ENCODE measurements around the gene KCNE2. TPM values are rescaled to one million over a fixed set of nuclear protein-coding genes. Genes with fewer than 3 reads are reported as not detected.

Gene KCNE2
- total RNA-seq, 2 donors from 2014 or later = not detected

DNA sequence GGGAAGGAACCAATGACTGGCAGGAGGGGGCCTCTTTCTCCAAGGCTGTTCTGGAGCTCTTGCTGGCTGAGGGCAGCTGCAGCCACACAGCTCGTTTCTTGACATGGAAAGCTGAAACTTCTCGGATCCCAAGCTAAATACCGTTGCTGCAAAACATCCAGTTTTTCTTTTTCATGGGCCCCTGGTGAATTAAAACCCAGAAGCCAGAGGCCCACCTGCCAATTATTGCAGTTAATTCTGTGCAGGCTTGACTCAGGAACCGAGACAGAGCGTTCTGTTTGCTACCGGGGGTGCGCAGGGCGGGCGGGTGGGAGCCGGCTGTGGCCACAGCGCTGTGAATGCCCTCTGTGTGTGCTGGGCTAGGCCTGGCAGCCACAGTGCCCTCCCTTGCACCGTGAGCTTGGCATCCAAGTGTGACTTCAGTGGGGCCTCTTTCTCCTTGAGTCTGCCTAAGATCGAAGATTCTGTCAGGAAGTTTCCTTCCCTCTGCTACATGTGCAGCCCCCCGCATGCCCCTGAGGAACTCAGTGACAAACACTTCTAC, 19.9 kb upstream of the KCNE2 start:
- Histone ChIP-seq H3K9me3 (no peaks in the 10 kb centered on the region), H3K27me3 (no peaks in the 10 kb centered on the region), H3K36me3 (replicated peaks in 1 of 2; ENCODE audit: insufficient read depth in 1 of 2, low read depth in 2 of 2) (no peaks in the 10 kb centered on the region), H3K4me3 (no peak overlapping the region), H3K4me1 (no peaks in the 10 kb centered on the region), H3K27ac (no peak overlapping the region)
- TF ChIP-seq POLR2A (IDR thresholded peaks at IDR 0.05) = no peak
- TF ChIP-seq, protein P1, sequence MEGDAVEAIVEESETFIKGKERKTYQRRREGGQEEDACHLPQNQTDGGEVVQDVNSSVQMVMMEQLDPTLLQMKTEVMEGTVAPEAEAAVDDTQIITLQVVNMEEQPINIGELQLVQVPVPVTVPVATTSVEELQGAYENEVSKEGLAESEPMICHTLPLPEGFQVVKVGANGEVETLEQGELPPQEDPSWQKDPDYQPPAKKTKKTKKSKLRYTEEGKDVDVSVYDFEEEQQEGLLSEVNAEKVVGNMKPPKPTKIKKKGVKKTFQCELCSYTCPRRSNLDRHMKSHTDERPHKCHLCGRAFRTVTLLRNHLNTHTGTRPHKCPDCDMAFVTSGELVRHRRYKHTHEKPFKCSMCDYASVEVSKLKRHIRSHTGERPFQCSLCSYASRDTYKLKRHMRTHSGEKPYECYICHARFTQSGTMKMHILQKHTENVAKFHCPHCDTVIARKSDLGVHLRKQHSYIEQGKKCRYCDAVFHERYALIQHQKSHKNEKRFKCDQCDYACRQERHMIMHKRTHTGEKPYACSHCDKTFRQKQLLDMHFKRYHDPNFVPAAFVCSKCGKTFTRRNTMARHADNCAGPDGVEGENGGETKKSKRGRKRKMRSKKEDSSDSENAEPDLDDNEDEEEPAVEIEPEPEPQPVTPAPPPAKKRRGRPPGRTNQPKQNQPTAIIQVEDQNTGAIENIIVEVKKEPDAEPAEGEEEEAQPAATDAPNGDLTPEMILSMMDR (IDR thresholded peaks at IDR 0.05) = no peak
- ATAC-seq (no peak), DNase-seq (no peak)
- WGBS, 2 donors = 75 to 77% methylated on average over 11 to 14 of the region's 14 CpGs
- intact Hi-C loops (cut with DNase I) = no loop called here

DNA sequence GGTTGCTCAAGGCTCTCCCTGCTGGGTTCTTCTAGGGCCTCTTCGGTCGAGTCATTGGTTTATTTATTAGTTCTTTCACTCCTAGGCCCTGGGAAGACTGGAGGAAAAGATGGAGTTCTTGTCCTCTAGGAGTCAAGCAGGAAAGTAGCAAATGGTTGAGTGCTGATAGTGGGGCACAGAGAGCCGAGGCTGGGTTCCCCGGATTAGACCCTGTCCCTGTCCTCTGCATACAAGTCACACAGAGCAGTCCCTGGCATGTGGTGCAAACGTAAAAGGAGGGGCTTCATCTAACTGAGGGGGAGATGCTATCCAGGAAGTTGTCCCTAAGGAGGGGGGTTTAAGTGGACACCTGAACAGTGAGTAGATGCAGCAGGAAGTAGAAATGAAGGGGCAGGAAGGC, 19.2 kb upstream of the KCNE2 start:
- no peak overlapping the region for H3K27ac ChIP-seq
- no peak for TF ChIP-seq POLR2A (IDR thresholded peaks at IDR 0.05)
- TF ChIP-seq, protein P1 (IDR thresholded peaks at IDR 0.05) = no peak
- H3K9me3 ChIP-seq = no peaks in the 10 kb centered on the region
- ATAC-seq (no peak), DNase-seq (no peak)
- WGBS, 2 donors = 57 to 58% methylated on average over 5 of the region's 5 CpGs
- no peaks in the 10 kb centered on the region for H3K36me3 ChIP-seq (replicated peaks in 1 of 2; ENCODE audit: insufficient read depth in 1 of 2, low read depth in 2 of 2)
- H3K27me3 ChIP-seq = no peaks in the 10 kb centered on the region
- no peak overlapping the region for H3K4me3 ChIP-seq
- H3K4me1 ChIP-seq = no peaks in the 10 kb centered on the region
- intact Hi-C loops (cut with DNase I) = no loop called here

DNA sequence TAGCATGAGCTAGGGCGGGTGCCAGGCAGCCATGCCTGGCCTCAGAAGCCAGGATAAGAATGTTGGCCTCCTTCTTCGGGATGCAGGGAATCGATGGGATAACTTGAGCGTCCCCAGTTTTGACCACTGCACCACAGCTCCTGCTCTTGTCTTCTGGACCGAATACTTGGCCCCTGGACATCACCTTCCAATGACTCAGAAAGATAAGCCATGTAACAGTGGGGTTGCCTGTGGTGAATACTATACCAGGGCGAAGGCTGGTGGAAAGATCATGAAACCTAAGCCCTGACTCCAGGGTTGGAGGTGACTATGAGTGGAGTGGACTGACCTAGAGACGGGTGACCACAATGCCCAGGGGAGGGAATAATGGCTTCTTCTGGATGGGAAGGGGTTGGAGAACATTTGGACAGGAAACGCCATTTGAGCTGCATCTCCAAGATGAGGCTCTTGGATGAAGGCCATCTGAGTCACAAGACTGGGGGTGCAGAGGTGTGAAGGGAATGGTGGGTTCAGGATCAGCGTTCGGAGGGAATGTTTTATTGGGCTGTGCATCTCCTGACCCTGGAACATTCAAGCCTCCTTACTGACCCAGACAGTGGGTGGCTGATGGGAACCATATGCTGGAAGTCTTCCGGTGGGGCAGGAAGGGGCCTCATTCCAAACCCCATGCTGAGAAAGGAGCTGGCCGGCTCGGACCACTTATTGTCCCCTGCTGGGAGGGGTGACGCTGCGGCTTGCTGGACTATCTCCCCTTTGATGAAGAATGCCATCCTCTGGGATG, 18.5 kb upstream of the KCNE2 start:
- TF ChIP-seq, protein P1 (IDR thresholded peaks at IDR 0.05) = no peak
- Histone ChIP-seq H3K4me1 (no peaks in the 10 kb centered on the region), H3K27ac (no peak overlapping the region), H3K4me3 (no peak overlapping the region), H3K36me3 (replicated peaks in 1 of 2; ENCODE audit: insufficient read depth in 1 of 2, low read depth in 2 of 2) (no peaks in the 10 kb centered on the region), H3K27me3 (no peaks in the 10 kb centered on the region), H3K9me3 (no peaks in the 10 kb centered on the region)
- WGBS, 2 donors = 54 to 62% methylated on average over 12 to 15 of the region's 15 CpGs
- intact Hi-C loops (cut with DNase I) = loop anchor here (5.0 kb wide), 1 partner anchor 423 kb away; no protein-coding TSS in a partner anchor
- no peak for ATAC-seq
- DNase-seq = peak in 1 of 4 donors; percentile 7

DNA sequence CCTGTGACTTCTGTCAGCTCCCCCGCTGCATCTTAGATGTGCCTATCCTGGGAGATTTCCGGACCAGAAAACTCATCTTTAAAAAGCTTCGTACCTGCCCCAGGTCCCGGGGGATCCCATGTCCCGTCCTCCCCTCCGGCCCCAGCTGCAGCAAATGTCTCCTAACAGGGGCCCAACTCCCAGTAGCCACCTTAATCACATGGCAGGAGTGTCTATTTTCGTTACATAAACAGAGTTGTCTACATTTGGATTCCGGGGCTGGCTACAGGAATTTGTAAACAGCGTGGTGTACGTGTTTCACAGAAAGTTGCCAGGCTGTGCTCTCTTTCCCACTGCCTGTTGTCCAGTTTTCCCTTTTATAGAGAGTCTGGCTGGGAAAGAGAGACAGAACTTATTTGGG, 17.9 kb upstream of the KCNE2 start:
- 44 to 62% methylated on average over 8 to 10 of the region's 10 CpGs for WGBS, 2 donors
- Histone ChIP-seq H3K9me3 (no peaks in the 10 kb centered on the region), H3K27me3 (no peaks in the 10 kb centered on the region), H3K4me3 (no peak overlapping the region), H3K4me1 (no peaks in the 10 kb centered on the region), H3K36me3 (replicated peaks in 1 of 2; ENCODE audit: insufficient read depth in 1 of 2, low read depth in 2 of 2) (no peaks in the 10 kb centered on the region), H3K27ac (no peak overlapping the region)
- TF ChIP-seq, protein P1 (IDR thresholded peaks at IDR 0.05) = no peak
- no peak for TF ChIP-seq POLR2A (IDR thresholded peaks at IDR 0.05)
- ATAC-seq (no peak), DNase-seq (no peak)
- intact Hi-C loops (cut with DNase I) = loop anchor here (5.0 kb wide), 1 partner anchor 424 kb away; no protein-coding TSS in a partner anchor
